Measurements from ENCODE around the gene GBP7. TPM values are rescaled to one million over a fixed set of nuclear protein-coding genes. Genes with fewer than 3 reads are reported as not detected.

The GBP7 gene
- total RNA-seq, 4 donors from 2014 or later, result not detected

DNA sequence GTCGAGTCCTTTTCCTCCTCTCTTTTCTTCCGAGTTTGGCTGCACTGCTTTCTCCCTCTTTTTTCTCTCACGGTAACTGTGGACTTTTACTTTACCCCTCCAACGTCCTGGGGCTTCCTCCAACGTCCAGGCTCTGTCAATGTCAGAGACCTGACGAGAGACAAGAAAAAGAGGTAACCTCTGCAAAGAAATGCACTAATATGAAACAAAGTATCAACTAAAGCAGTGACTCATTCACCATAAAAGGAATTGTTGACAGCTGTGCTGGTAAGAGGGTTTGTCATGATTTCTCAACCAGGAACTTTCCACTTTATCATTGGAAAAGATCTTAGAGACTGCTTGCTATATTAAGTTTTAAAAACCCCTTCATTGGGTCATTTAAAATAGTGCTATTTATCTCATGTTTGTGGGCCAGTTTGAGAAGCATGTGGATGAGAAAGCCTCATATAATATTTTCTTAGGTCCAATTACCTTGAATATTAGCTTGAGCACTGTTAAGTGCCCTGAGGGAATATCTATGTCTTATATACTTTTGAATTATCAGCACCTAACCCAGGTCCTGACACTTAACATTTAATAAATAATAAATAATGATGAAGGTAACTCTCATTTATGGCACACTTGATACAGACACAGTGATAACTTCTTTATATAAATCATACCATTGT lies 49.8 kb downstream of the GBP7 start, which contains the start of gene GBP2:
Gene GBP2, minus strand, starts transcription at position 202 of the 668 bp plus-strand sequence. CDS start 4,148 bp downstream, outside the sequence.
- H3K9me3 ChIP-seq, result no peaks in the 10 kb centered on the region
- H3K4me3 ChIP-seq, result peak within 1 kb of the TSS; percentile 63 to 75 (median 64)
- DNase-seq (ENCODE audit: extremely low spot score), result no peak
- WGBS, result 0% methylated on average over 6 of the region's 6 CpGs
- no peaks in the 10 kb centered on the region for H3K27me3 ChIP-seq
- peaks cover 17 to 70% (median 68%) of the 10 kb centered on the region in 4 donors for H3K4me1 ChIP-seq
- TF ChIP-seq POLR2A (IDR thresholded peaks at IDR 0.05; ENCODE audit: low read depth) (no peak), EP300 (IDR thresholded peaks at IDR 0.05) (no peak), POLR2AphosphoS5 (IDR thresholded peaks at IDR 0.05) (peak; percentile 72 to 87)
- TF ChIP-seq, protein P1, sequence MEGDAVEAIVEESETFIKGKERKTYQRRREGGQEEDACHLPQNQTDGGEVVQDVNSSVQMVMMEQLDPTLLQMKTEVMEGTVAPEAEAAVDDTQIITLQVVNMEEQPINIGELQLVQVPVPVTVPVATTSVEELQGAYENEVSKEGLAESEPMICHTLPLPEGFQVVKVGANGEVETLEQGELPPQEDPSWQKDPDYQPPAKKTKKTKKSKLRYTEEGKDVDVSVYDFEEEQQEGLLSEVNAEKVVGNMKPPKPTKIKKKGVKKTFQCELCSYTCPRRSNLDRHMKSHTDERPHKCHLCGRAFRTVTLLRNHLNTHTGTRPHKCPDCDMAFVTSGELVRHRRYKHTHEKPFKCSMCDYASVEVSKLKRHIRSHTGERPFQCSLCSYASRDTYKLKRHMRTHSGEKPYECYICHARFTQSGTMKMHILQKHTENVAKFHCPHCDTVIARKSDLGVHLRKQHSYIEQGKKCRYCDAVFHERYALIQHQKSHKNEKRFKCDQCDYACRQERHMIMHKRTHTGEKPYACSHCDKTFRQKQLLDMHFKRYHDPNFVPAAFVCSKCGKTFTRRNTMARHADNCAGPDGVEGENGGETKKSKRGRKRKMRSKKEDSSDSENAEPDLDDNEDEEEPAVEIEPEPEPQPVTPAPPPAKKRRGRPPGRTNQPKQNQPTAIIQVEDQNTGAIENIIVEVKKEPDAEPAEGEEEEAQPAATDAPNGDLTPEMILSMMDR (IDR thresholded peaks at IDR 0.05), result no peak
- intact Hi-C loops (cut with DNase I), result no loop called here
- peak within 1 kb of the TSS; percentile 82 to 90 (median 86) for H3K27ac ChIP-seq (replicated peaks in 1 of 4)
- peaks cover 0 to 9% (median 7%) of the 10 kb centered on the region in 4 donors for H3K36me3 ChIP-seq

DNA sequence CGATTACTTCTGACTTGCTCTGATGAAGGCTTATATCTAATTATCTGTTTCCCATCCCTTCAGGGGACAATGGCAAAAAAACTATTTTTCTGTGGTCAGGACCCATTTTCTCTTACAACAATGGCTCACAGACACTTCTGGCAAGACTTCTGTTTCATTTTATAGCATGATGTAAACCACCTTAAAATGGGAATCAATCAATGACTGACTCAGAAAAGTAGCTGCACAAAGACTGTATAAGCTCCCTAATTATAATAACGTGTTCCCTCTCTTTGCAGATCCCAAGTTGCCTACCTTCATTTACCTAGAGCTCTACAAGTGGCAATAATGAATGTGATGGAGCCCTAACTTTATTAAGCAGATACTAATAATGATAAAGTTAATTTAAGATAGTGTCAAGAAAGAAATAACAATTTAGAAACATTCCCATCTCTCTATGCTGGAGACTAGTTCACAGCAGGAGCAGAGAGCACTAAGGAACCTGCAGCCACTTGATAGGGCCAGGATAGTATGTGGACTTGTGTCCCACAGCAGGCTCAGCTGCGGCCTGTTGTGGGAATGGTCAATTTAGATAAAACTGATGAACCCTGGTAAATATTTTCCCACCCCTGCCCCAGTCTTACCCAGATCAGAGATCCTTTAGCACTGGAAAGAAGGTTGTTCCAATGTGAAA lies 50.4 kb downstream of the GBP7 start:
- WGBS, result 10% methylated on average over 3 of the region's 3 CpGs
- H3K4me1 ChIP-seq, result peaks cover 17 to 69% (median 63%) of the 10 kb centered on the region in 4 donors
- intact Hi-C loops (cut with DNase I), result no loop called here

DNA sequence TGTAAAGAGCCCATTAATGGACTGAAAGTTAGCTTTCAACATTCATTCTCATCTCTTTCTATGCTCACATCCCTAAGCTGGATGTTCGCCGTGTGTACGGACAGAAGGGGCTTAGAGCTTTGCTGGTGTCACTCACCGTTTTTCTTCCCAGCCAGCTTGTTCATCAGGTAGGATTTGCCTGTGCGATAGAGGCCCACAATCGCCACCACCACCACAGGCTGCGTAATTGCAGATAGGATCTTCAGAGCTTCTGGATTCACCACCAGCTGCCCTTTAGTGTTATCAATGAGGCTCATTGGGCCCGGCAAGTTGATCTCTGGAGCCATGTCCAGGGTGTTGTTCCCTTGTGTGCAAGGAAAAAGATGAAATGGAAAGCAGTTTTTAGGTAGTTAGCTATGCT lies 54.2 kb downstream of the GBP7 start:
- TF ChIP-seq, protein P1 (IDR thresholded peaks at IDR 0.05), result no peak
- TF ChIP-seq EP300 (IDR thresholded peaks at IDR 0.05) (no peak), POLR2AphosphoS5 (IDR thresholded peaks at IDR 0.05) (no peak)
- DNase-seq (ENCODE audit: extremely low spot score), result no peak
- Histone ChIP-seq H3K27me3 (no peaks in the 10 kb centered on the region), H3K4me3 (no peak overlapping the region), H3K27ac (replicated peaks in 1 of 4) (peak overlapping the region in 2 of 4 donors; percentile 14 to 86), H3K9me3 (no peaks in the 10 kb centered on the region), H3K36me3 (peaks cover 38 to 53% (median 50%) of the 10 kb centered on the region in 4 donors), H3K4me1 (peaks cover 9 to 40% (median 34%) of the 10 kb centered on the region in 4 donors)
- 99% methylated on average over 8 of the region's 8 CpGs for WGBS
- intact Hi-C loops (cut with DNase I), result loop anchor here (5.0 kb wide), 1 partner anchor 59 kb away; no protein-coding TSS in a partner anchor

More for the DNA sequence above, 50.4 kb downstream of the GBP7 start:
- TF ChIP-seq POLR2A (IDR thresholded peaks at IDR 0.05; ENCODE audit: low read depth), result no peak
- no peak for TF ChIP-seq POLR2AphosphoS5 (IDR thresholded peaks at IDR 0.05)
- TF ChIP-seq, protein P1 (IDR thresholded peaks at IDR 0.05), result no peak
- TF ChIP-seq EP300 (IDR thresholded peaks at IDR 0.05), result no peak
- peak overlapping the region; percentile 63 to 75 (median 64) for H3K4me3 ChIP-seq
- no peaks in the 10 kb centered on the region for H3K9me3 ChIP-seq
- peak overlapping the region; percentile 82 to 90 (median 86) for H3K27ac ChIP-seq (replicated peaks in 1 of 4)
- no peak for DNase-seq (ENCODE audit: extremely low spot score)
- H3K27me3 ChIP-seq, result no peaks in the 10 kb centered on the region
- peaks cover 2 to 16% (median 13%) of the 10 kb centered on the region in 4 donors for H3K36me3 ChIP-seq

DNA sequence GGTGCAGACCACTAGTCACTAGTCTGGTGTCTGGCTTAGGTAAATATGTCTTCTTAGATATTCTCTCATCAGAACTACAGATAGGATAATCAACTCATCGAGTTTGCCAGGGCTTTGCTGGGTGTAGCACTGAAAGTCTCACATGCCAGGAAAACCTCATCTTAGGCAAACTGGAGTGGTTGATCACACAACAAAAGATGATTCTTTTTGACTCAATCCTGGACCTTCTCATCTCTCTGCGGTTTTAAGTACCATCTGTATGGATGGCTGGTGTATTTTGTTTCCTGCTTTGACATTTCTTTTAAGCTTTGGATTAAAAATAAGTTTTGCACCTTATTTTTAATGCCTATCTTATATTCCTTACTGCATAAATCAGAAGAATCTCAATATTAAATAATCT lies 61.1 kb downstream of the GBP7 start:
- intact Hi-C loops (cut with DNase I), result no loop called here
- no peaks in the 10 kb centered on the region for H3K4me1 ChIP-seq
- no peak for TF ChIP-seq POLR2AphosphoS5 (IDR thresholded peaks at IDR 0.05)
- TF ChIP-seq EP300 (IDR thresholded peaks at IDR 0.05), result no peak
- TF ChIP-seq, protein P1 (IDR thresholded peaks at IDR 0.05), result no peak
- no peak for TF ChIP-seq POLR2A (IDR thresholded peaks at IDR 0.05; ENCODE audit: low read depth)
- no peaks in the 10 kb centered on the region for H3K9me3 ChIP-seq
- peaks cover 61 to 99% (median 84%) of the 10 kb centered on the region in 4 donors for H3K36me3 ChIP-seq
- 81% methylated on average over 2 of the region's 2 CpGs for WGBS
- H3K27ac ChIP-seq (replicated peaks in 1 of 4), result no peak overlapping the region
- H3K4me3 ChIP-seq, result no peak overlapping the region
- no peak for DNase-seq (ENCODE audit: extremely low spot score)
- no peaks in the 10 kb centered on the region for H3K27me3 ChIP-seq
